ENCODE results near the gene PAQR8. TPM values are rescaled to one million over a fixed set of nuclear protein-coding genes. Genes with fewer than 3 reads are reported as not detected.

The PAQR8 gene
- total RNA-seq, 4 donors from 2014 or later: 12.6 to 33.2 (median 22.3) TPM

DNA sequence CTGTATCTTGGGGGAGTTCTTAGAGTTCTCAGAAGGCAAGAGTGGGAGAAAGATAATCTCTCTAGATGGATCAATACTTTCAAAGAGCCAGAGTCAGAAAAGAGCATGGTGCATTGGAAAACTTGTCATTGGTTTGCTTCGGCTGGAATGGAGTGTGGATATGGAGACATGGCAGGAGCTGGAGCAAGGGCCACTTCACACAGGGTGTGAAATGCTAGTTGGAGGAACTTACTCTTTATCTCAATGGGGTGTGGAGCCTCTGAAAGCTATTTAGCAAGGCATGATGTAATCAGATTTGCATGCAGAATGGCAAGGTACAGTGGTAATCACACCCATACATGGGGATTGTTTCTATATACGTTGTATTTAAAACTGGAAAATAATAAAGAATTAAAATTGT, 31.5 kb upstream of the PAQR8 start:
- WGBS, 2 donors: 80 to 90% methylated on average over 2 of the region's 2 CpGs
- no peaks in the 10 kb centered on the region for H3K27me3 ChIP-seq
- no peak overlapping the region for H3K4me3 ChIP-seq
- no peak for DNase-seq (ENCODE audit: low spot score in 2 of 2)
- no peak for TF ChIP-seq POLR2A (IDR thresholded peaks at IDR 0.05)
- TF ChIP-seq, protein P1, sequence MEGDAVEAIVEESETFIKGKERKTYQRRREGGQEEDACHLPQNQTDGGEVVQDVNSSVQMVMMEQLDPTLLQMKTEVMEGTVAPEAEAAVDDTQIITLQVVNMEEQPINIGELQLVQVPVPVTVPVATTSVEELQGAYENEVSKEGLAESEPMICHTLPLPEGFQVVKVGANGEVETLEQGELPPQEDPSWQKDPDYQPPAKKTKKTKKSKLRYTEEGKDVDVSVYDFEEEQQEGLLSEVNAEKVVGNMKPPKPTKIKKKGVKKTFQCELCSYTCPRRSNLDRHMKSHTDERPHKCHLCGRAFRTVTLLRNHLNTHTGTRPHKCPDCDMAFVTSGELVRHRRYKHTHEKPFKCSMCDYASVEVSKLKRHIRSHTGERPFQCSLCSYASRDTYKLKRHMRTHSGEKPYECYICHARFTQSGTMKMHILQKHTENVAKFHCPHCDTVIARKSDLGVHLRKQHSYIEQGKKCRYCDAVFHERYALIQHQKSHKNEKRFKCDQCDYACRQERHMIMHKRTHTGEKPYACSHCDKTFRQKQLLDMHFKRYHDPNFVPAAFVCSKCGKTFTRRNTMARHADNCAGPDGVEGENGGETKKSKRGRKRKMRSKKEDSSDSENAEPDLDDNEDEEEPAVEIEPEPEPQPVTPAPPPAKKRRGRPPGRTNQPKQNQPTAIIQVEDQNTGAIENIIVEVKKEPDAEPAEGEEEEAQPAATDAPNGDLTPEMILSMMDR (IDR thresholded peaks at IDR 0.05): no peak
- TF ChIP-seq EP300 (IDR thresholded peaks at IDR 0.05): no peak
- H3K4me1 ChIP-seq: no peaks in the 10 kb centered on the region
- H3K9me3 ChIP-seq: no peaks in the 10 kb centered on the region
- no peaks in the 10 kb centered on the region for H3K36me3 ChIP-seq
- peak overlapping the region in 1 of 4 donors; percentile 37 for H3K27ac ChIP-seq

DNA sequence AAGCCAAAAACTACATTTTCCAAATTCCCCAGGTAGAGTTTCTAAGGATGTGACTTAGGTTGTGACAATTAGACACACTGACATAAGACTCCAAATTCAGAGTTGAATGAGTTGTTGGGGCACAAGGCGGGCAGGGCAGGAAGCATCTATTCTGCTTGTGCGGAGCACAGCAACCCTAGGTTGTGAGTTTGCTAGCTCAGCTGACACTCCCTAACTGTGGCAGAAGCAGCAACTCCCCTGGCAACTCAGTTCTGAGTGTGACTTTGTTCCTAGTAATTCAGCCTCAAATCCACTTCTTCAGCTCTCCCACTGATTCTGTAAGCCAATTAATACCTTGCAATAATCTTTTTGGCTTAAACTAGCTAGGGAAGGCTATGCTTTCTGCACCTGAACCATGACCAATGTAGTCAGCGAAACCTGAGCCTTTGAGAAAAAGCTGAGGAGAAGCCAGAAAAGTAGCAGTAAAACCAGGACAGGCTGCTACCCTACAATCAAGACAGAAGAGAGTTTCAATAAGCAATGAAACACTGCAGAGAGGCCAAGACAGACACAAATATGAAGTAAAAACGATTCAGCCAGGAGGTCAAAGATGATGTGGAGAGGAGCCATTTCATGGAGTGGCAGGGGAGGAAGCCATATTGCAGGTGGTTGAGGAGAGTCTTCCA, 30.0 kb upstream of the PAQR8 start:
- 84 to 90% methylated on average over 4 of the region's 4 CpGs for WGBS, 2 donors
- TF ChIP-seq, protein P1 (IDR thresholded peaks at IDR 0.05): no peak
- TF ChIP-seq EP300 (IDR thresholded peaks at IDR 0.05) (no peak), POLR2A (IDR thresholded peaks at IDR 0.05) (no peak)
- Histone ChIP-seq H3K27ac (no peak overlapping the region), H3K9me3 (no peaks in the 10 kb centered on the region), H3K27me3 (no peaks in the 10 kb centered on the region), H3K4me3 (no peak overlapping the region), H3K4me1 (no peaks in the 10 kb centered on the region), H3K36me3 (no peaks in the 10 kb centered on the region)
- no peak for DNase-seq (ENCODE audit: low spot score in 2 of 2)

DNA sequence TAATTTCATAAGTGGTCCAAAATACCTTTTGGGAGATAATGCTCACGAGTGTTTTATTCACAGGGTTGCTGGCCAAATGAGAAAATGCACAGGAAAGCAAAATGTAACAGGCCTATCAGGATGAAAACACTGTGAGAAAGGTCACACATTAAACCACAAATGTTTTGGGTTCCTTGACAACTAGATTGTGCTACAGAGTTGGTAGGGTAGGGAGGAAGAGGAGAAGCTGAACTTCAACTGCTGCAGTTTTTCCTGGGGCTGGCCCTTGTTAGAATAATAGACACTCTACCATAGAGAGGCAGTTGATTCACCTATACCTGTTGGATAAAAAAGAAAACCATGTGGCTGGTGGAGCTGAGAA, 28.1 kb upstream of the PAQR8 start:
- Histone ChIP-seq H3K4me1 (no peaks in the 10 kb centered on the region), H3K4me3 (no peak overlapping the region), H3K36me3 (no peaks in the 10 kb centered on the region), H3K9me3 (no peaks in the 10 kb centered on the region), H3K27ac (no peak overlapping the region), H3K27me3 (no peaks in the 10 kb centered on the region)
- no peak for DNase-seq (ENCODE audit: low spot score in 2 of 2)
- TF ChIP-seq POLR2A (IDR thresholded peaks at IDR 0.05): no peak
- no peak for TF ChIP-seq EP300 (IDR thresholded peaks at IDR 0.05)
- TF ChIP-seq, protein P1 (IDR thresholded peaks at IDR 0.05): no peak
- 57 to 67% methylated on average over 1 of the region's 1 CpG for WGBS, 2 donors

DNA sequence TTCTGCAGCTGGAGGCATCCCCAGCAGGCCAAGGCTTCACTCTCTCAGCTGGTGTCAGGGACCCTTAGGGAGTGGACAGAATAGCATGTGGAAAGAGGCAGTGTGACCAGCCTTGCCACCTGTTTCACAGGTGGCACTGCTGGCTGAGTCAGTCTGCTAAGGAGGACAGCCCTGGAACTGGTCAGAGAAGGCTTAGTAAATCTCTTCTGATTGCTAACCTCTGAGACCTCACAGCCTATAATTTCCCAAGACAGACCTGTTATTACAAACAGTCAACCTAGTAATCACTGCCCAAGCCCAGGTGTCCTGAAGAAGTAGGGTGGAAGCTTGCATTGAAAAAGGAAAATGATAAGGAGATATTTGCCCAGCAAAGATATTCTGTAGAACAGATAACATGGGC, 26.4 kb upstream of the PAQR8 start:
- no peaks in the 10 kb centered on the region for H3K4me1 ChIP-seq
- TF ChIP-seq, protein P1 (IDR thresholded peaks at IDR 0.05): no peak
- no peak for TF ChIP-seq EP300 (IDR thresholded peaks at IDR 0.05)
- no peak for TF ChIP-seq POLR2A (IDR thresholded peaks at IDR 0.05)
- no peak overlapping the region for H3K27ac ChIP-seq
- H3K36me3 ChIP-seq: no peaks in the 10 kb centered on the region
- no peak overlapping the region for H3K4me3 ChIP-seq
- DNase-seq (ENCODE audit: low spot score in 2 of 2): no peak
- no peaks in the 10 kb centered on the region for H3K27me3 ChIP-seq
- H3K9me3 ChIP-seq: no peaks in the 10 kb centered on the region

DNA sequence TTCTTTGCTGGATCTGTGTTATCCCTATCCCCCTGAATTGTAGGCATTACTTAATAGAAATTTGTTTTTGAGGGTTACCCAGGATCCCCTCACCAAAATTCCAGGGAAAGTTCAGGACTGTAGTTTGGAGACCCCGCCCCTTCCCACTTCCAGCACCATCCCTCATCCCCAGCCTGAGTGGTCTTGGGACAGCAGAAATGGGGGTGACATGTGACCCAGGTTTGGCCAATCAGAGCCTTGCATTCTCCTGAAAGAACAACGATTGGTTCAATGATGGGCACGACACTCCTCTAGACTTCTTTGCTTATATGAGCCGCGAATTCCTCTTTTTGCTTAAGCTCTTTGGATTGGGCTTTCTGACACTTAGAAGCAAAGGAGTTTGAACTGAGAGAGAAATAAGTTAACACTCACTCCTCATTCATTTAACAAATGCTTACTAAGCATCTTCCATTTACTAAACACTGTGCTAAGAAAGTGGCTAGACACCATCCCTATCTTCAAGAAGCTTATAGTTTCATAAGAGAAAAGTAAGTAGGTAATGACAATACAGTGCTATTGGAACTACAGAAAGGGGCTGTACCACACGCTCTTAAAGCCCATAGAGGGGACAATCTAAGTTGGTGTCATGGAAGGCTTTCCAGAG, 24.9 kb upstream of the PAQR8 start:
- no peaks in the 10 kb centered on the region for H3K36me3 ChIP-seq
- no peak for DNase-seq (ENCODE audit: low spot score in 2 of 2)
- no peaks in the 10 kb centered on the region for H3K4me1 ChIP-seq
- WGBS, 2 donors: 96 to 97% methylated on average over 6 of the region's 6 CpGs
- H3K27ac ChIP-seq: no peak overlapping the region
- no peak overlapping the region for H3K4me3 ChIP-seq
- no peaks in the 10 kb centered on the region for H3K9me3 ChIP-seq
- H3K27me3 ChIP-seq: no peaks in the 10 kb centered on the region
- TF ChIP-seq, protein P1 (IDR thresholded peaks at IDR 0.05): no peak
- TF ChIP-seq EP300 (IDR thresholded peaks at IDR 0.05) (no peak), POLR2A (IDR thresholded peaks at IDR 0.05) (no peak)
